GM21717 (cell line): ENCODE measurements around the gene USP15.
"Not testable (repeated sequence)": the region's sequence is repeated elsewhere in the genome, so short reads cannot be mapped to it uniquely, and the experiment has no call there.

Source experiments
- ATAC-seq: cut with Tn5 transposase; IDR thresholded peaks from one replicate; pipeline ENCODE4 v1.9.1; 2021; ENCODE audit warnings: mild to moderate bottlenecking, moderate library complexity; ENCODE audit not compliant: unreplicated experiment

Gene USP15

DNA sequence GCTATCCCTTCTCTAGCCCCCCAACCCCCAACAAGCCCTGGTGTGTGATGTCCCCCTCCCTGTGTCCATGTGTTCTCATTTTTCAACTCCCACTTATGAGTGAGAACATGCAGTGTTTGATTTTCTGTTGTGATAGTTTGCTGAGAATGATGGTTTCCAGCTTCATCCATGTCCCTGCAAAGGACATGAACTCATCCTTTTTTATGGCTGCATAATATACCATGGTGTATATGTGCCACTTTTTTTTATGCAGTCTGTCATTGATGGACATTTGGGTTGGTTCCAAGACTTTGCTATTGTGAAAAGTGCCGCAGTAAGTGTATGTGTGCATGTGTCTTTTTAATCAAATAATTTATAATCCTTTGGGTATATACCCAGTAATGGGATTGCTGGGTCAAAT, 104.5 kb downstream of the USP15 start:
- not testable (repeated sequence) for ATAC-seq

DNA sequence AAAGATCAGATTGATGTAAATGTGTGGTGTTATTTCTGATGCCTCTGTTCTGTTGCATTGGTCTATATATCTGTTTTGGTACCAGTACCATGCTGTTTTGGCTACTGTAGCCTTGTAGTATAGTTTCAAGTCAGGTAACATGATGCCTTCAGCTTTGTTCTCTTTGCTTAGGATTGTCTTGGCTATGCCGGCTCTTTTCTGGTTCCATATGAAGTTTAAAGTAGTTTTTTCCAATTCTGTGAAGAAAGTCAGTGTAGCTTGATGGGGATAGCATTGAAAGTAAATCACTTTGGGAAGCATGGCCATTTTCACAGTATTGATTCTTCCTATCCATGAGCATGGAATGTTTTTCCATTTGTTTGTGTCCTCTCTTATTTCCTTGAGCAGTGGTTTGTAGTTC, 105.6 kb downstream of the USP15 start:
- ATAC-seq: not testable (repeated sequence)

DNA sequence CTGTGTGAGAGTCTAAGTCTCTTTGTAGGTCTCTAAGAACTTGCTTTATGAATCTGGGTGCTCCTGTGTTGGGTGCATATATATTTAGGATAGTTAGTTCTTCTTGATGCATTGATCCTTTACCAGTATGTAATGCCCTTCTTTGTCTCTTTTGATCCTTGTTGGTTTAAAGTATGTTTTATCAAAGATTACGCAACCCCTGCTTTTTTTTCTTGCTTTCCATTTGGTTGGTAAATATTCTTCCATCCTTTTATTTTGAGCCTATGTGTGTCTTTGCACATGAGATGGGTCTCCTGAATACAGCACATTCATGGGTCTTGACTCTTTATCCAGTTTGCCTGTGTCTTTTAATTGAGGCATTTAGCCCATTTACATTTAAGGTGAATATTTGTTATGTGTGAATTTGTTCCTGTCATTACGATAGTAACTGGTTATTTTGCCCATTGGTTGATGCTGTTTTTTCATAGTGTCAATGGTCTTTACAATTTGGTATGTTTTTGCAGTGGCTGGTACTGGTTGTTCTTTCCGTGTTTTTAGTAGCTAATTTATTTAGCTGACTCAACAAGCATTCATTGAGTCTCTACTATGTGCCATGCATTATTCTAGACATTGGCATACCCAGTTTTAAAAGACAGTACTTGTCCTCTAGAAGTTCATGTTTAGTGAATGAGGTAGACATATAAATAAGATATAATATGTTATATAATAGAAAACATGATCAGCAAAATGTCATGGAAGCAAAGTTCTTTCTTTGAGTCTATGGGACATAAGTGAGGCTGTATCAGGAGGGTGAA, 108.4 kb downstream of the USP15 start:
- not testable (repeated sequence) for ATAC-seq

DNA sequence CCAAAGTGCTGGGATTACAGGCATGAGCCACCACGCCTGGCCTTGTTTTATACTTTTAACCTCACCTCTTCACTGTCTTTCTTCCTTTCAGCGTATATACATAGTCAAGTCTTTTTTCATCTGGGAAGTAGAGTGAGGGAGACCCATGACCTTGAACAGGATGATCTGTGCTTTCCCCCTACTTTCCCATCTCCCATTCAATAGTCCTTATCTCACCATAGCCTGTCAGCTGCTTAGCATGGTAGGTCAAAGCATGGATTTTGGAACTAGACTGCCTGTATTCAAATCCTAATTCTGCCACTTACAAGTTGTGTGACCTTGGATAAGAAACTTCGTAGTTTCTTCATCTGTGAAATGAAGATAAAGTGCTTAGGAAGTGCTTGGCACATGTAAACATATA, 110.0 kb downstream of the USP15 start:
- no peak for ATAC-seq

- ATAC-seq: no peak
Measured at GRCh38 chr12:62371661-62372060, 111.5 kb downstream of the USP15 start.

DNA sequence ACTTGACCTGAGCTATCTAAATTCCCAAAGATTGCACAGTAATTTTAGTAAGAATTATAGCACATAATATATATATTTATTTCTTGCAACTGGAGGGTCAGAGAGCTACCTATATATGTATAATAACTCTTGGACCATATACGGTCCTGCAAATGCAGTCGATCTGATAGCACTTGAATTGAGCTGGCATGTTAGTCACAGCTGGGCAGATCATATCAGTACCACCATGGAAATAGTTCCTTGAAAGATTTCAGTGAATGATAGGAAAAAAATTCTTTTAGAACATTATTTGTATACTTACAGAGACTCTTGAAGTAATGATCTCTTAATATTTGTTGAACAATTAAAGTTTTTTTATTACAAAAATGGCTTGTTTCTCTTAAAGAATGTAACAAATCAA, 111.9 kb downstream of the USP15 start:
- ATAC-seq: no peak

DNA sequence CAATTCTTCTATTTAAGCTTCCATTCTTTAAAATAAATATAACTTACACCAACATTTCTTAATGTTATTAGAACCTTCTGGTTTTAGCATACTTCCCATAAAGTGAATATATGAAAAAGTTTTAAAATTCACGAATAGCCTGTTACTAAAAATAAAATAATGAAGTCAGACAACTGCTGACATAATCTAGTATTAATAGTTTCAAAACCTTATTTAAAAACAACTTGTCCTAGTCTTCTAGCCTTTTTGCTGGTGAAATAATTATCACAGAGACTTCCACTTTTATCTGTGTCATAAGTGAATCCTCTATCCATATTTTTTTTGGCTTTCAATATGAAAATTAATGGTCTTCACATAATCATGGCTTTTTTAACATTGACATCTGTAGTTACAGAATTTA, 112.6 kb downstream of the USP15 start:
- no peak for ATAC-seq

- ATAC-seq: no peak
Measured at GRCh38 chr12:62375603-62376002, 115.4 kb downstream of the USP15 start.

GRCh38 chr12:62379026-62379722, 119.0 kb downstream of the USP15 start:
- no peak for ATAC-seq

DNA sequence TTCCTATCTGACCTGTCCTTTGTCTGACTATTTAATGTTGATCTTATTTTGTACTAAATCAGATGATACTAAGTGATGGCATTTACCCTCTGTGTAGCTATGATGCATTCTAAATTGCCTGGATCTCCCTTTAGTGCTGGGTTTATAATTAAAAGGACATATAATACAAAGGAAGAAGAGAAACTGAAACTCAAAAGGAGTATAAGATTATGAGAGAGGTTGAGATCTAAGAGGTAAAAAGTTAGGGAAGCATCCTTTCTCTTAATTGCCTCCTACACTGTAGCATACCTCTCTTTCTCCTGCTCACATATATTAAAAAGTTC, 119.5 kb downstream of the USP15 start:
- no peak for ATAC-seq

- ATAC-seq: no peak
Measured at GRCh38 chr12:62382526-62382925, 122.3 kb downstream of the USP15 start.

GRCh38 chr12:62396750-62397149, 136.5 kb downstream of the USP15 start:
- ATAC-seq: no peak

DNA sequence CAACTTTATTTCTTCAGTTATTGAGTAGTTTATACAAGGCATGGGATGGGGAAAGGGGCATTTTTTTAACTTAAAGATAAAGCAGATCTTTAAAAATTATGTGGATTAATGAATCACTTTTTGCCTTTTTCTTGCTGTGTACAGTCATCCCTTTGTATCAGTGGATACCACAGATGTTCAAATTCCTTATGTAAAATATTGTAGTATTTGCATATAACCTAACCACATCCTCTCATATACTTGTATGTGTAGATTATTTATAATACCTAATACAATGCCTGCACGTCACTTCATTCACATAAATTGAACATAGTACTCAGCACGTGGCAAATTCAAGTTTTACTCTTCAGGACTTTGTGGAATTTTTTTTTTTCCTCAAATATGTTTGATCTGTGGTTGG, 139.9 kb downstream of the USP15 start:
- ATAC-seq: no peak

- no peak for ATAC-seq
Measured at GRCh38 chr12:62401631-62402030, 141.4 kb downstream of the USP15 start.

DNA sequence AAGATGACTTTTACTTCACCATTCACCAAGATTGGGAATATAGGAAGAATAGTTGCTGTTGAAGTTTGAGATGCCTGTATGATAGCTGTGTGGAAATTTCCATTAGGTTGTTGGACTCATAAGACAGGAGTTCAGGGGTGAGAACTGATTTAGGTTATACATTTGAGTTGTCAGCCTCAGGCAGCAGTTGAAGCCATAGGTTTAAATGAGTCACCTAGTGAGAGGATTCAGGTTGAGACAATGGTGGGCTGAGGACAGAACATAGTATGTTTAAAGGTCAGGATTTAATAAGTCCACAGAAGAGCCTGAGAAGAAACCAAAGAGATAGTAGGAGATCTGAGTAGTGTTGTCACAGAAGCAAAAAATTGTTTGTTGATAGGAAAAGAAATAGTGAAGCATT, 142.8 kb downstream of the USP15 start:
- ATAC-seq: no peak

DNA sequence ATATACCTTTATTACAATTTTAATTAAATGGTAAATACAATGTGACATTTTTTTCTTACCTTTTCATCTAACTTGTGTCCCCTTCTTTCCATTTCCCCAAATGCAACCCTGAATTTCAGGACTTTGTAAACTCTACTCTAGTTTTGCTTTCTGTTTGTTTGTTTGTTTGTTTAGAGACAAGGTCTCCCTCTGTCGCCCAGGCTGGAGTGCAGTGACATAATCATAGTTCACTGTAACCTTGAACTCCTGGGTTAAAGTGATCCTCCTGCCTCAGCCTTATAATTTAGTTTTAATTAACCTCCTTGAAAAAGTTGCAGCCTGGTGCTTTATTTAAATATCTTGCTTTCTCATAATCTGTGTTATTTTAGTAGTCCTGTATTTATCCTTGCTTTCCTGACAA, 147.4 kb downstream of the USP15 start:
- no peak for ATAC-seq

DNA sequence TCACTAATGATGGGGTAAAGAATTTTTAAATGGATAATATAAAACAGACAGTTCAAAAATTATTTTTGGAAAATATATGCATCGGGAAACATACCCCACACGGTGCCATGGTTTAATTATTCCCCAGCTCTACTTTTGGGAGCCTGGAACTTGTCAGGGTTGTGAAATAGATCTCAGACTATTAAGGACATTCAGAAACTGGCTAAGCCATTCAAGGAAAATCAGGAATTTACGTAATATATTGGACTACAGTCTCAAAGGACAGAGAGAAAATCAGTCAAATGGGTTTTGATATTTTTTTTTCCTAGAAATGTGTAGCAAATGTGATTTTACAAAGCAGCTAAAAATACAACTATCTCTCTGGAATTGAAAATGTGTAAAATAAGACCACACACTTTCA, 148.9 kb downstream of the USP15 start:
- no peak for ATAC-seq

DNA sequence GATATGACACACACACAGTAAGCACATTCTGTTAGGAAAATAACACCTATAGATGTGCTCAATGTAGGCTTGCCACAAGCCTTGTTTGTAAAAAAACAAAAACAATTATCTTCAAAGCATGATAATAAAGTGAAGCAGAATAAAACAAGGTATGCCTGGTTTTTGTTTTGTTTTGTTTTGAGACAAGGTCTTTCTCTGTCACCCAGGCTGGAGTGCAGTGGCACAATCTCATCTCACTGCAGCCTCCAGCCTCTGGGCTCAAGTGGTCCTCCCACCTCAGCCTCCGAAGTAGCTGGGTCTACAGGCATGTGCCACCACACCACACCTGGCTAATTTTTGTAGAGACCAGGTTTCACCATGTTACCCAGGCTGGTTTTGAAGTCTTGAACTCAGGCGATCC, 154.0 kb downstream of the USP15 start:
- ATAC-seq: no peak

DNA sequence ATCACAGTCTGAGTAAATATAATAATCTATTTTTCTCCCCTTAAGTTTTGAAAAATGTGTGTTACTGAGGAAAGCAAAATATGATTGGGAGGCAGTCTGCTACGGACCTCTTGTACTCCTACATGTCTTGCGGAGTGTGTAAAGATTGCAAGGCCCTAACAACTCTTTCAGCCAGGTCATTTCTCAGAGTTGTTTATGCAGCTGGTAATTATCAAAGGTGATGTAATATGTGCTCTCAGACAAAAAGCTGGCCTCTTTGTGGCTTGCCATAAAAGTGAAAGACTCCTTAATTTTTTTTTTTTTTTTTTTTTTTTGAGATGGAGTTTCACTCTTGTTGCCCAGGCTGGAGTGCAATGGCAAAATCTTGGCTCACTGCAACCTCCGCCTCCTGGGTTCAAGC, 165.9 kb downstream of the USP15 start:
- ATAC-seq: no peak

GRCh38 chr12:62429457-62429856, 169.3 kb downstream of the USP15 start:
- no peak for ATAC-seq

DNA sequence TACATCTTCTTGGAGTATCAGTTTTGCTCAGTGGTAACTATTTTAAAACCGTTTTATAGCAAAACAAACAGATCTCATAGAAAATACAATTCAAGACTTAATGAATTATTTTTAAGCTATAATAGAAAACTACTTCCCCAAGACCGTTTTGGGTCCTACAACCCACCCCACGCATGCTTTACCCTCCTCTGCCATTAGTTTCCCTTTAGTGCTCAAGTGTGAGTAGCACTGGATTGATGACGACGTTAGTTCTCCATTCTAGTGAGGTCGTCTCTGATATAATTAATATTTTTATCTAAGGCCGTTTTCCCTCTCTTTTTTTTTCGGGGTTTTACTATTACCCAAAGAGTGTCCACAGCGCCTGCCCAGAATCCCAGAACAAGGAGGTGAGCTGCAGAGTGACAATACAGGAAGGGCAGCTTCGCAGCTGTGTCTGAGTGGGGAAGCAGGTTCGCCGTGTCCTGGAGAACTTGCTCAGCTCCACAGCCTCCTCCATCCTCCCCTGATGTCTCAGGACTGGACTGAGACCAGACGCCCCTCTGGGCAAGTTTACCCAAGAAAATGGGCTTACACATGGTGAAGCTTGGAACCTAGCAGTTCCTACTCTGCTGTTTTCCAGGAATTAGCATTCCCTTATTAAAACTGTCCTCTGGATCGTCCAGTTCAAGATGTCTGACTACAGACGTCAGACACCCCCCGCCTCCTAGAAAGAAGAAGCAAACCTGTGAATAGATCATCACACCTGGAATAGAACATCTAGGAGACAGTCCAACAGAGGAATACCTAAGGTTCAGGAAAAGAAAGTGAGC, 174.5 kb downstream of the USP15 start:
- ATAC-seq: no peak
